Measurements from ENCODE around the gene ZNF808. TPM values are rescaled to one million over a fixed set of nuclear protein-coding genes. Genes with fewer than 3 reads are reported as not detected.
"Not testable (repeated sequence)": the region's sequence is repeated elsewhere in the genome, so short reads cannot be mapped to it uniquely, and the experiment has no call there.

The ZNF808 gene
- total RNA-seq, 1 donor from 2014 or later, result 34.0 TPM

DNA sequence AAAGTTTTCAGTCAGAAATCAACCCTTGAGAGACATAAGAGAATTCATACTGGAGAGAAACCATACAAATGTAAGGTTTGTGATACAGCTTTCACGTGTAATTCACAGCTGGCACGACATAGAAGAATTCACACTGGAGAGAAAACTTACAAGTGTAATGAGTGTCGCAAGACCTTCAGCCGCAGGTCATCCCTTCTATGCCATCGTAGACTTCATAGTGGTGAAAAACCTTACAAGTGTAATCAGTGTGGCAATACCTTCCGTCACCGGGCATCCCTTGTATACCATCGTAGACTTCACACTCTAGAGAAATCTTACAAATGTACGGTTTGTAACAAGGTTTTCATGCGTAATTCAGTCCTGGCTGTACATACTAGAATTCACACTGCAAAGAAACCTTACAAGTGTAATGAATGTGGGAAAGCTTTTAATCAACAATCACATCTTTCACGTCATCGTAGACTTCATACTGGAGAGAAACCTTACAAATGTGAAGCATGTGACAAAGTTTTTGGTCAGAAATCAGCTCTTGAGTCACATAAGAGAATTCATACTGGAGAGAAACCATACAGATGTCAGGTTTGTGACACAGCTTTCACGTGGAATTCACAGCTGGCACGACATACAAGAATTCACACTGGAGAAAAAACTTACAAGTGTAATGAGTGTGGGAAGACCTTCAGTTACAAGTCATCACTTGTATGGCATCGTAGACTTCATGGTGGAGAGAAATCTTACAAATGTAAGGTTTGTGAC, 26.9 kb downstream of the ZNF808 start:
- Histone ChIP-seq H3K4me3 (no peak overlapping the region), H3K36me3 (peaks cover 99% of the 10 kb centered on the region), H3K27me3 (ENCODE audit: low read depth) (no peaks in the 10 kb centered on the region), H3K4me1 (no peaks in the 10 kb centered on the region), H3K9me3 (replicated peaks) (peaks cover 96% of the 10 kb centered on the region), H3K27ac (replicated peaks) (no peak overlapping the region)
- TF ChIP-seq, protein P1, sequence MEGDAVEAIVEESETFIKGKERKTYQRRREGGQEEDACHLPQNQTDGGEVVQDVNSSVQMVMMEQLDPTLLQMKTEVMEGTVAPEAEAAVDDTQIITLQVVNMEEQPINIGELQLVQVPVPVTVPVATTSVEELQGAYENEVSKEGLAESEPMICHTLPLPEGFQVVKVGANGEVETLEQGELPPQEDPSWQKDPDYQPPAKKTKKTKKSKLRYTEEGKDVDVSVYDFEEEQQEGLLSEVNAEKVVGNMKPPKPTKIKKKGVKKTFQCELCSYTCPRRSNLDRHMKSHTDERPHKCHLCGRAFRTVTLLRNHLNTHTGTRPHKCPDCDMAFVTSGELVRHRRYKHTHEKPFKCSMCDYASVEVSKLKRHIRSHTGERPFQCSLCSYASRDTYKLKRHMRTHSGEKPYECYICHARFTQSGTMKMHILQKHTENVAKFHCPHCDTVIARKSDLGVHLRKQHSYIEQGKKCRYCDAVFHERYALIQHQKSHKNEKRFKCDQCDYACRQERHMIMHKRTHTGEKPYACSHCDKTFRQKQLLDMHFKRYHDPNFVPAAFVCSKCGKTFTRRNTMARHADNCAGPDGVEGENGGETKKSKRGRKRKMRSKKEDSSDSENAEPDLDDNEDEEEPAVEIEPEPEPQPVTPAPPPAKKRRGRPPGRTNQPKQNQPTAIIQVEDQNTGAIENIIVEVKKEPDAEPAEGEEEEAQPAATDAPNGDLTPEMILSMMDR (IDR thresholded peaks at IDR 0.05; ENCODE audit: borderline replicate concordance), result no peak
- DNase-seq, result no peak
- intact Hi-C loops (cut with micrococcal nuclease), result no loop called here

DNA sequence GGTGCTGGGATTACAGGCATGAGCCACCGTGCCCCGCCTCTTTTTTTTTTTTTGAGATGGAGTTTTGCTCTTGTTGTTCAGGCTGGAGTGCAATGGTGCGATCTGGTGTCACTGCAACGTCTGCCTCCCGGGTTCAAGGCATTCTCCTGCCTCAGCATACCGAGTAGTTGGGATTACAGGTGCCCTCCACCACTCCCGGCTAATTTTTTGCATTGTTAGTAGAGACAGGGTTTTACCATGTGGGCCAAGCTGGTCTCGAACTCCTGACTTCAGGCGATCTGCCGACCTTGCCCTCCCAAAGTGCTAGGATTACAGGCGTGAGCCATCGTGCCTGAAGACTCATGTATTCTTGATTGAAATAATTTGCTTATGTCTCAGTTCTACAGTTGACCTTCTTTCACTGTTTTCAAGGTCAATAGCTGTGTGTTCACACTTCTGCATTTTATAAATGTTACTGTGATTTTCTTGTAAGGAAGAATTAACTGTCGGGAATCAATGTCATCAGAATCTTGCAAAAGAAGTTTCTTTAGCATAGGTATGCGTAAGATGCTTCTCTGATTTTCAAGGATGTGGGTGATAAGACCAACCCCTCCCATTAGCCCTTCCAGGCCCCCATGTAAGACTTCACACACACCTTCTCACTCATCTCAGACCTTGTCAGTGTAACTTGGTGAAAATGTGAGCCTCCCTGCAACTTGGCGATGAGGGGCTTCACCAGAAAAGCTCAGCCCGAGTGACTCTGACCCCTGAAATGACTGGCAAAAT, 29.9 kb downstream of the ZNF808 start:
- H3K27ac ChIP-seq (replicated peaks), result no peak overlapping the region
- H3K27me3 ChIP-seq (ENCODE audit: low read depth), result no peaks in the 10 kb centered on the region
- no peaks in the 10 kb centered on the region for H3K4me1 ChIP-seq
- TF ChIP-seq, protein P1 (IDR thresholded peaks at IDR 0.05; ENCODE audit: borderline replicate concordance), result no peak
- no peak for DNase-seq
- no peak overlapping the region for H3K4me3 ChIP-seq
- intact Hi-C loops (cut with micrococcal nuclease), result no loop called here
- H3K9me3 ChIP-seq (replicated peaks), result peaks cover 97% of the 10 kb centered on the region
- H3K36me3 ChIP-seq, result peaks cover 96% of the 10 kb centered on the region

DNA sequence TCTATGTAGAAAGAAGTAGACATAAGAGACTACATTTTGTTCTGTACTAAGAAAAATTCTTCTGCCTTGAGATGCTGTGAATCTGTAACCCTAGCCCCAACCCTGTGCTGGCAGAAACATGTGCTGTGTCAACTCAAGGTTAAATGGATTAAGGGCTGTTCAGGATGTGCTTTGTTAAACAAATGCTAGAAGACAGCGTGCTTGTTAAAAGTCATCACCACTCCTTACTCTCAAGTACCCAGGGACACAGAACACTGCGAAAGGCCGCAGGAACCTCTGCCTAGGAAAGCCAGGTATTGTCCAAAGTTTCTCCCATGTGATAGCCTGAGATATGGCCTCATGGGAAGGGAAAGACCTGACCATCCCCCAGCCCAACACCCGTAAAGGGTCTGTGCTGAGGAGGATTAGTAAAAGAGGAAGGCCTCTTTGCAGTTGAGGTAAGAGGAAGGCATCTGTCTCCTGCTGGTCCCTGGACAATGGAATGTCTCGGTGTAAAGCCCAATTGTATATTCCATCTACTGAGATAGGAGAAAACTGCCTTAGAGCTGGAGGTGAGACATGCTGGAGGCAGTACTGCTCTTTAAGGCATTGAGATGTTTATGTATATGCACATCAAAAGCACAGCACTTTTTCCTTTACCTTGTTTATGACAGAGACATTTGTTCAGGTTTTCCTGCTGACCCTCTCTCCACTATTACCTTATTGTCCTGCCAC, 31.4 kb downstream of the ZNF808 start:
- DNase-seq; H3K4me1 ChIP-seq; H3K4me3 ChIP-seq; H3K27me3 ChIP-seq (ENCODE audit: low read depth); intact Hi-C loops (cut with micrococcal nuclease); H3K27ac ChIP-seq (replicated peaks): not testable (repeated sequence)
- Histone ChIP-seq H3K9me3 (replicated peaks) (peaks cover 97% of the 10 kb centered on the region), H3K36me3 (peaks cover 96% of the 10 kb centered on the region)

DNA sequence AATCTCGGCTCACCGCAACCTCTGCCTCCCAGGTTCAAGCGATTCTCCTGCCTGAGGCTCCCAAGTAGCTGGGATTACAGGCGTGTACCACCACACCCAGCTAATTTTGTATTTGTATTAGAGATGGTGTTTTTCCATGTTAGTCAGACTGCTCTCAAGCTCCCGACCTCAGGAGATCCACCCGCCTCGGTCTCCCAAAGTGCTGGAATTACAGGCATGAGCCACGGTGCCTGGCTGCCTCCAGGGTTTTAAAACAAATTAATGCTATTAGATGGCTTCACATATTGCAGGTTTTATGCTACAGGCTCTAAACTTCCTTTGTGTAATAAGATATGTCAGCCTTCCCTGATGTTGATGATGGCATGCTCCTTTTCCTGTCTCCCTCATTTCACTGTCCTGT, 34.1 kb downstream of the ZNF808 start:
- DNase-seq; H3K27me3 ChIP-seq (ENCODE audit: low read depth); H3K27ac ChIP-seq (replicated peaks); H3K4me3 ChIP-seq; intact Hi-C loops (cut with micrococcal nuclease); H3K4me1 ChIP-seq: not testable (repeated sequence)
- H3K9me3 ChIP-seq (replicated peaks), result peaks cover 80% of the 10 kb centered on the region
- peaks cover 80% of the 10 kb centered on the region for H3K36me3 ChIP-seq

DNA sequence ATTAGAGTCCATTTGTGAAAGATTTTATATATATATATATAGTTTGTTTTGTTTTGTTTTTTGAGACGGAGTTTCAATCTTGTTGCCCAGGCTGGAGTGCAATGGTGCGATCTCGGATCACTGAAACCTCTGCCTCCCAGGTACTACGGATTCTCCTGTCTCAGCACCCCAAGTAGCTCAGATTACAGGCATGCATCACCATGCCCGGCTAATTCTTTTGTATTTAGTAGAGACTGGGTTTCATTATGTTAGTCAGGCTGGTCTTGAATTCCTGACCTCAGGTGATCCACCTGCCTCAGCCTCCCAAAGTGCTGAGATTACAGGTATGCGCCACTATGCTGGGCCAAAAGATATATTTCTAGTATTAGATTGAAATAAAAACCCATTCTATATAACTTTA, 38.7 kb downstream of the ZNF808 start:
- TF ChIP-seq, protein P1 (IDR thresholded peaks at IDR 0.05; ENCODE audit: borderline replicate concordance), result no peak
- intact Hi-C loops (cut with micrococcal nuclease), result no loop called here
- DNase-seq, result no peak
- Histone ChIP-seq H3K4me1 (peaks cover 17% of the 10 kb centered on the region), H3K36me3 (peaks cover 40% of the 10 kb centered on the region), H3K9me3 (replicated peaks) (peaks cover 38% of the 10 kb centered on the region), H3K27me3 (ENCODE audit: low read depth) (no peaks in the 10 kb centered on the region), H3K4me3 (no peak overlapping the region), H3K27ac (replicated peaks) (no peak overlapping the region)

DNA sequence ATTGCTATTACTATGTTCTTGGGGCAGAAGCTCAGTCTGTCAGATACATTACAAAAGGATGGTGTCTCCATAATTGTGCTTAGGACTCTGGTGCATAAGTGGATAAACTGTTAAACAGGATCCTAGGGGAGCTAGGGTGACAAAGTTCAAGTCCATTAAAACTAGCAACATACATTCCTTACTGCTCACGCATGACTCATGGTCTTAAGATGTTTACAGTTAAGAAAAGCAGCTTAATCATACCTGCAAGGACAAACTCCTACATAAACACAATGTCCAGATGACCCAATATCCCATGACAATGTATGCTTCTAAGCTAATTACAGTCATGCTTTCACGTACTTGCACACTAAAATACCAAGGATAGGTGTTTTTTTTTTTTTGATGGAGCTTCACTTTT, 39.1 kb downstream of the ZNF808 start:
- Histone ChIP-seq H3K4me1 (peaks cover 19% of the 10 kb centered on the region), H3K4me3 (no peak overlapping the region), H3K9me3 (replicated peaks) (peaks cover 33% of the 10 kb centered on the region), H3K27ac (replicated peaks) (no peak overlapping the region), H3K27me3 (ENCODE audit: low read depth) (no peaks in the 10 kb centered on the region), H3K36me3 (peaks cover 35% of the 10 kb centered on the region)
- no peak for DNase-seq
- intact Hi-C loops (cut with micrococcal nuclease), result no loop called here
- TF ChIP-seq, protein P1 (IDR thresholded peaks at IDR 0.05; ENCODE audit: borderline replicate concordance), result no peak

Data from left ventricle myocardium inferior (tissue), 1 donor.